NOMO-1 (cell line): ENCODE results near the gene ASIC1.
A peak's percentile ranks its signal among the peaks of the same experiment; 100 is the strongest.
"Not testable (repeated sequence)": the region's sequence is repeated elsewhere in the genome, so short reads cannot be mapped to it uniquely, and the experiment has no call there.

Experiments used
- DNase-seq, 2 experiments: peaks; one replicate each; lab custom pipeline; 2025; ENCODE audit not compliant: unreplicated experiment in 2 of 2; lab: John Stamatoyannopoulos, UW

Gene ASIC1

GRCh38 chr12:50081096-50081808 is 23.9 kb downstream of the ASIC1 start:
- no peak for DNase-seq

GRCh38 chr12:50082644-50083043 is 25.2 kb downstream of the ASIC1 start:
- no peak for DNase-seq

- no peak for DNase-seq
Measured at GRCh38 chr12:50083301-50083700, 25.9 kb downstream of the ASIC1 start.

GRCh38 chr12:50084409-50084774 is 27.0 kb downstream of the ASIC1 start:
- not testable (repeated sequence) for DNase-seq

- DNase-seq, result peak; percentile 88
Measured at GRCh38 chr12:50084775-50085614, 27.6 kb downstream of the ASIC1 start, which contains the start of gene SMARCD1. Gene SMARCD1, plus strand, starts transcription at chr12:50085342. Its CDS starts 28 bp downstream, at chr12:50085370.

- DNase-seq, result no peak
Measured at GRCh38 chr12:50085615-50086072, 28.2 kb downstream of the ASIC1 start.

GRCh38 chr12:50086148-50086547 is 28.8 kb downstream of the ASIC1 start:
- DNase-seq, result no peak

- no peak for DNase-seq
Measured at GRCh38 chr12:50087151-50087550, 29.8 kb downstream of the ASIC1 start.

- no peak for DNase-seq
Measured at GRCh38 chr12:50087995-50088394, 30.6 kb downstream of the ASIC1 start.

GRCh38 chr12:50088577-50089335 is 31.4 kb downstream of the ASIC1 start:
- peak in 1 of 2 experiments; percentile 48 for DNase-seq

GRCh38 chr12:50089730-50090129 is 32.3 kb downstream of the ASIC1 start:
- DNase-seq, result no peak

GRCh38 chr12:50090391-50090790 is 33.0 kb downstream of the ASIC1 start:
- no peak for DNase-seq

GRCh38 chr12:50097952-50098351 is 40.6 kb downstream of the ASIC1 start:
- no peak for DNase-seq

- DNase-seq, result no peak
Measured at GRCh38 chr12:50099302-50100008, 42.1 kb downstream of the ASIC1 start.

GRCh38 chr12:50100561-50100960 is 43.2 kb downstream of the ASIC1 start:
- no peak for DNase-seq

- no peak for DNase-seq
Measured at GRCh38 chr12:50101663-50102062, 44.3 kb downstream of the ASIC1 start.

- no peak for DNase-seq
Measured at GRCh38 chr12:50102131-50102531, 44.7 kb downstream of the ASIC1 start.

- DNase-seq, result no peak
Measured at GRCh38 chr12:50102646-50103309, 45.4 kb downstream of the ASIC1 start.

GRCh38 chr12:50103351-50103750 is 46.0 kb downstream of the ASIC1 start:
- no peak for DNase-seq

- no peak for DNase-seq
Measured at GRCh38 chr12:50103767-50104321, 46.4 kb downstream of the ASIC1 start, which contains the start of gene GPD1. Gene GPD1, plus strand, starts transcription at chr12:50104008. Its CDS starts 43 bp downstream, at chr12:50104051.
